Skeletal muscle tissue (tissue), 4 donors: ENCODE measurements around the gene FHOD3. TPM values are rescaled to one million over a fixed set of nuclear protein-coding genes. Genes with fewer than 3 reads are reported as not detected.

ENCODE experiments used
- H3K27ac ChIP-seq: one replicate; pipeline ENCODE4 v1.7.0; 2013; ENCODE audit warnings: mild to moderate bottlenecking, low read depth, low read length, inconsistent platforms
- H3K27me3 ChIP-seq, 3 donors: one replicate each; pipeline ENCODE4 v1.7.0; 2013; ENCODE audit warnings: low read length in 3 of 3; ENCODE audit not compliant: control insufficient read depth in 3 of 3, insufficient read depth in 3 of 3
- H3K36me3 ChIP-seq, 3 donors: one replicate each; pipeline ENCODE4 v1.7.0; 2013; ENCODE audit warnings: low read length in 3 of 3; ENCODE audit not compliant: control insufficient read depth in 3 of 3, insufficient read depth in 3 of 3
- H3K4me1 ChIP-seq, 3 donors: one replicate each; pipeline ENCODE4 v1.7.0; 2013; ENCODE audit warnings: low read length in 3 of 3, mild to moderate bottlenecking in 3 of 3; ENCODE audit not compliant: control insufficient read depth in 3 of 3, insufficient read depth in 3 of 3
- H3K4me3 ChIP-seq, 3 donors: one replicate each; pipeline ENCODE4 v1.7.0; 2013; ENCODE audit warnings: low read length in 3 of 3
- H3K9ac ChIP-seq, 3 donors: one replicate each; pipeline ENCODE4 v1.7.0; 2013; ENCODE audit warnings: low read length in 3 of 3, mild to moderate bottlenecking in 3 of 3, moderate library complexity in 2 of 3, low read depth in 1 of 3
- H3K9me3 ChIP-seq, 3 donors: one replicate each; pipeline ENCODE4 v1.7.0; 2013; ENCODE audit warnings: low read length in 3 of 3; ENCODE audit not compliant: control insufficient read depth in 3 of 3
- total RNA-seq: library from RNA; depleted of rRNA; stranded (reverse); fragments of >200 nt; gene quantifications from one replicate; pipeline ENCODE4 v1.2.3, GENCODE V29; 2014
- donor health status: Osteomylitis.

The FHOD3 gene
- 15.7 TPM for total RNA-seq

DNA sequence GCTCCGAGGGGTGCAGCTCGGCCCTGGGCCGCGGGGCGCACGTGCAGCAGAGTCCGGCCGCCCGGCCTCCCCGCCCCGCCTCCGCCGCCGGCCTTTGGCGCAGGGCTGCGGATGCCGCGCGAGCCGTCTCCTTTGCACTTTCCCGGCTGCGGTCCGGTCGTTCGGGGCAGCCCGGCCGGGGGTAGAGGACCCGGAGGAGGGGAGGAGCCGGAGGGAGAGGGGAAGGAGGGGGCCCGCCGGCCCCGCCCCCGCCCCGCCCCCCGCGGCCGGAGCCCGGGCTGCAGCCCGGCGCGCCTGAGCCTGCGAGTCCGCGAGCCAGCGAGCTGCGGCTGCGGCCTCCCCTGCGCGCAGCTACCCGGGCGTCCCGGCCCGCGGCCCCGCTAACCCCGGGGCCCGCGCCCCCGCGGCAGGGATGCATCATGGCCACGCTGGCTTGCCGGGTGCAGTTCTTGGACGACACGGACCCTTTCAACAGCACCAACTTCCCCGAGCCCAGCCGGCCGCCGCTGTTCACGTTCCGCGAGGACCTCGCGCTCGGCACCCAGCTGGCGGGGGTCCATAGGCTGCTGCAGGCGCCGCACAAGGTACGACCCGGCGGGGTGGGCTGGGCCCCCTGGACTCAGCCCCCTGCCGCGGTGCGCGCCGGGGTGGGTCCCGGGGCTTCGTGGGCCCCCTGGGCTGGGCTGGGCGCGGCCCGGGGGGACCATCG, at the start of gene FHOD3:
Gene FHOD3, plus strand, starts transcription at position 297 of the 709 bp plus-strand sequence. Its CDS starts 123 bp downstream, at position 420.
- Histone ChIP-seq H3K27ac (peak within 1 kb of the TSS; percentile 54), H3K27me3 (peaks cover 0 to 4% (median 0%) of the 10 kb centered on the region in 3 donors)

DNA sequence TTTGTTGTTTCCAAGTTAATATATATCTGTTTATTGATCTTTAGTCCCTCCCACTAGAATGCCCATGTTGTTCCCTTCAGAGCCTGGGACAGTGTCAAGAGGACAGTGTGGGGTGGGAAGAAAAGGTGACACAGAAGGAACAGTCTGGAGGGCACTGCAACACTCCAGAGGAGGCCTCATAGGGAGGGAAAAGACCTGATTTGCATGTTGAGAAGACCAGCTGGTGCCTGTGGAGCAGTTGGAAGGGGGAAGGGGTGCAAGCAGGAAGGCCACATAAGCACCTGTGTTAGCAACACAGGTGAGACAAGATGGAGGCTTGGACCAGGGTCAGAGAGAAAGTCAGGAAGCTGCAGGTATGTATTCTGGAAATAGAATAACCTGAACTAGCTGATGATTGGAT, 48.1 kb upstream of the FHOD3 start:
- Histone ChIP-seq H3K36me3 (no peaks in the 10 kb centered on the region), H3K9me3 (peaks cover 0 to 3% (median 3%) of the 10 kb centered on the region in 3 donors), H3K4me3 (no peak overlapping the region), H3K4me1 (no peaks in the 10 kb centered on the region), H3K9ac (no peak overlapping the region), H3K27me3 (no peaks in the 10 kb centered on the region), H3K27ac (no peak overlapping the region)

More for the DNA sequence above, at the start of gene FHOD3:
- peak within 1 kb of the TSS; percentile 61 to 86 (median 75) for H3K9ac ChIP-seq
- H3K4me3 ChIP-seq, result peak within 1 kb of the TSS; percentile 72 to 81 (median 76)
- H3K9me3 ChIP-seq, result no peaks in the 10 kb centered on the region
- H3K36me3 ChIP-seq, result no peaks in the 10 kb centered on the region
- H3K4me1 ChIP-seq, result peaks cover 4 to 31% (median 19%) of the 10 kb centered on the region in 3 donors

DNA sequence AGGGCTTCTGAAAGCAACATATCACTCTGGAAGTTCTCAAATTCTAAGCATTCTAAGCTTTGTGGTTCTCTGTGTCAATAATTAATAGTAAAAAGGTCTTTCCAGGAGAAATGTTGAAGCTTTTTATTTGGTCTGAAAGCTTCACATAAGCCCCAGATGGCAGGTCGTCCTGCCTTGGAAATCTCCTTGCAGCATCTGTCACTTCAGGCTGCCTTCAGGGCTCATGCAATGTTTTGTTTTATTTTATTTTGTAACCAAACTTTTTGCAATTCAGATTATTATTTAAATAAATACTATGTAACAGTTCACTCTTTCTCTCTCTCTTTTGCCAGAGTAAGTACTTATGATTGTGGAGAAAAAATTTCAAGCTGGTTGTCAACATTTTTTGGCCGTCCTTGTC, 46.7 kb upstream of the FHOD3 start:
- no peak overlapping the region for H3K27ac ChIP-seq
- H3K4me3 ChIP-seq, result no peak overlapping the region
- no peak overlapping the region for H3K9ac ChIP-seq
- no peaks in the 10 kb centered on the region for H3K36me3 ChIP-seq
- H3K27me3 ChIP-seq, result no peaks in the 10 kb centered on the region
- H3K9me3 ChIP-seq, result peaks cover 0 to 3% (median 3%) of the 10 kb centered on the region in 3 donors
- no peaks in the 10 kb centered on the region for H3K4me1 ChIP-seq

DNA sequence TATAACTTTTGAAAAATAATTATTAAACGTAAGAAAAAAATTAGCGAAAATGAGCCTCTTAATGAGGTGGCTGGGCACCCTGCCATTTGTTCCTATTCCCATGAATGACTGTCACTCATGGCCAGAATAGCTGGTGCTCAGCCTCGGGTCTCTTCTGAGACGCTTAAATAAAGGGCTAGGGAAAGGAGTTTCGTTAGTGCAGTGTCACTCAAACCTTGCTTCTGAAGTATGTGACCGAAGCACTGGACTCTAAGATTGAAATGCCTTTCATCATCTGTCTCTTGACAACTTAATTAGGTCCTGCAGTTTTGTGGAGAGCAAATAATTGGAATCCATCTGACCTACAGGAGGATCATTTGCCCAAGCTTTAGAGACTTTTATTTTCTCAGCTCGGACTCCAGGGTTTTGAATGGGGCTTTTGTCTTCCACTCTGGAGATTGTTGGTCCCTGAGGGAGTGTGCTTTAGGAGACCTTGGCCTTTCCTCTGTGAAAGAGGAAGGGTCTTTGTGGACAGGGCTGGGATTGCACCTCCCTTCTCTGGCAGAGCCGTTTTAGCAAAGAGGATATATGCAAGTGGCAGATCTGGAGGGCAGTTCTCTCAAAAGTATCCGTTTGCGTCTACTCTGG, 42.3 kb upstream of the FHOD3 start:
- Histone ChIP-seq H3K4me3 (no peak overlapping the region), H3K36me3 (no peaks in the 10 kb centered on the region), H3K4me1 (no peaks in the 10 kb centered on the region), H3K9me3 (no peaks in the 10 kb centered on the region), H3K27ac (no peak overlapping the region), H3K9ac (no peak overlapping the region), H3K27me3 (no peaks in the 10 kb centered on the region)

DNA sequence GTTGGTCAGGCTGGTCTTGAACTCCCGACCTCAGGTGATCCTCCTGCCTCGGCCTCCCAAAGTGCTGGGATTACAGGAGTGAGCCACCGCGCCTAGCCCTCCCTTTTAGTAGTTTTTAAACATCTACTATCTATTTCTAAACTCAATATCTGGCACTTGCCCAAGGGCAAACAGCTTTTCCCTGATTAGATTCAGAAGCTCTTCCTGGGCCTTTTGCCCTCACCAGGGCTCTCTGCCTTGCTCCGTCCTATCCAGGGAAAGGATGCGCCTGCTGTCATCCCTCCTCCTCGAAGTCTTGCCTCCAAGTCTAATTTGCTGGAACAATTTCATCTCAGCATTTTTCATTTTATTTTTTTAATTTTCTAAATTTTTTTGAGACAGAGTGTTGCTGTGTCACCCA, 41.4 kb upstream of the FHOD3 start:
- no peaks in the 10 kb centered on the region for H3K4me1 ChIP-seq
- no peak overlapping the region for H3K9ac ChIP-seq
- H3K27me3 ChIP-seq, result peaks cover 0 to 2% (median 0%) of the 10 kb centered on the region in 3 donors
- no peak overlapping the region for H3K27ac ChIP-seq
- H3K4me3 ChIP-seq, result no peak overlapping the region
- H3K36me3 ChIP-seq, result no peaks in the 10 kb centered on the region
- H3K9me3 ChIP-seq, result no peaks in the 10 kb centered on the region

DNA sequence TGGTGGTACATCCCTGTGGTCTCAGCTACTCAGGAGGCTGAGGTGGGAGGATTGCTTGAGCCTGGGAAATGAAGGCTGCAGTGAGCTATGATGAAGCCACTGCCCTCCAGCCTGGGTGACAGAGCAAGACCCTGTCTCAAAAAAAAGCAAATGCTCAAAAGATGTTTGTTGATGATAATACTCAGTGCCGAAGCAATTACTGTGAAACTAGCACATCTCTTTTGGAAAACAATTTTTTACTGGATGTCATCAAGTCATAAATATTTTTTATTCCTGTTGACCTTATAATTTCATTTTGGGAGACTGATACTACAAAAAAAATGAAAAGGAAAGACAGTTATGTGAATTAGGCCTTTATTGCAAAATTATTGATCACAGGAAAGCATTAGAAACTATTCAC, 34.5 kb upstream of the FHOD3 start:
- peaks cover 0 to 2% (median 0%) of the 10 kb centered on the region in 3 donors for H3K27me3 ChIP-seq

DNA sequence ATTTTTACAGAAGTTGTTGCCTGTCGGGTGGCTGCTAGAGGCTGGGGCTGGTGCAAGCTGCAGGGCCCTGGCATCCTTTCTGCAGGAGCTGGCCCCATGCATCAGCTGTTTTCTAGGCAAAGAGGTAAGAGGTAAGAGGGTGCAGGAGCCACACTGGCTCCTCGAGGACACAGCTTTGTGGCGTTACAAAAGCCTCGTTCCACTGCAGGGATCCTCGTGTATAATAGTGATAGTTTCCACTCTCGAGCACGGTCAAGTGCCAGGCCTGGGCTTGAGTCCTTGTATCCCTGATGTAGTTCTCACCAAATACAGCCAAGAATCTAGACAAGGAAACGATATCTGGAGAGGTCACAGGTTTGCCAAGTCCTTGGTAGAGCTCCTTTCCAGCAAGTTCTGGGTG, 33.2 kb upstream of the FHOD3 start:
- no peaks in the 10 kb centered on the region for H3K9me3 ChIP-seq

More for the DNA sequence above, 34.5 kb upstream of the FHOD3 start:
- no peaks in the 10 kb centered on the region for H3K4me1 ChIP-seq
- no peak overlapping the region for H3K4me3 ChIP-seq
- H3K9me3 ChIP-seq, result no peaks in the 10 kb centered on the region
- H3K27ac ChIP-seq, result no peak overlapping the region
- H3K9ac ChIP-seq, result no peak overlapping the region
- no peaks in the 10 kb centered on the region for H3K36me3 ChIP-seq

DNA sequence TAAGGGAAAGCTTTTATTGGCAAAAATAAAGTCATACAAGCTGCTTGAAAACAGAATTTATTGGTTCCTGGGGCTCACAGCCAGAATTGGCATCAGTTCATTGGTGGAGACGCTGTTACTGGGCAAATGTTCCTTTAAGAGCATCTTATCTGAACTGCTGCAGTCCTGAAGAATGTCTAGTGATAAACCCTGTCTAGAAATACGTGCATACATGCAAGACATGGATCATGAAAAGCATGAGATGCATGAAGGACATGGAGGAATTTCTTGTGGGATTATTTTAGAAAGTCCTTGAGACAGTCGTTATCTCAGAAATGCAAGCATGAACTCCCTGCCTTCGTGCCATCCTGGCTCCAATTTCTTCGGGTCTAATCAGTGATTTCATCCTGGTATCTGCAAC, 32.5 kb upstream of the FHOD3 start:
- no peak overlapping the region for H3K4me3 ChIP-seq
- no peaks in the 10 kb centered on the region for H3K9me3 ChIP-seq
- no peaks in the 10 kb centered on the region for H3K4me1 ChIP-seq
- H3K36me3 ChIP-seq, result no peaks in the 10 kb centered on the region
- H3K27me3 ChIP-seq, result peaks cover 0 to 2% (median 0%) of the 10 kb centered on the region in 3 donors
- H3K27ac ChIP-seq, result no peak overlapping the region
- H3K9ac ChIP-seq, result no peak overlapping the region

More for the DNA sequence above, 33.2 kb upstream of the FHOD3 start:
- Histone ChIP-seq H3K27me3 (peaks cover 0 to 2% (median 0%) of the 10 kb centered on the region in 3 donors), H3K4me1 (no peaks in the 10 kb centered on the region), H3K4me3 (no peak overlapping the region), H3K27ac (no peak overlapping the region), H3K9ac (no peak overlapping the region), H3K36me3 (no peaks in the 10 kb centered on the region)

DNA sequence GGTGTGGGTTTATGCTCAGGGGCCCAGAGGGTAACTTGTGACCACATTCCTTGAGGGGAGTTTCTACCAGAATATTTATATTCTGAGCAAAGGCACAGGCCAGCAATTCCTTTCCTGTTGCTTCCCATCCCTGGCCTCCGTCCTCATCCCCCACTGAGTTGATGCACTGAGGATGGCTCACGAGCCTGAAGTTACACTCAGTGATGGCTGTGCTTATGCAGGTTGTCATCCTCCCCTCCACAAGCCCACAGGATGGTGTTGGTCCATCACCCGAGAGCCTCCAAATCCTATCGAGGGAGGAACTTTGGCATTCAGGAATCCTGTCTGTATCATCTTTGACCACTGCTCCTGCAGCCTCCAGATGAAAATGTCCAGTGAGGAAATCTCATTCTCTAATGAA, 28.4 kb upstream of the FHOD3 start:
- H3K4me3 ChIP-seq, result no peak overlapping the region
- no peak overlapping the region for H3K9ac ChIP-seq
- no peaks in the 10 kb centered on the region for H3K4me1 ChIP-seq
- H3K27ac ChIP-seq, result no peak overlapping the region
- H3K36me3 ChIP-seq, result no peaks in the 10 kb centered on the region
- H3K9me3 ChIP-seq, result no peaks in the 10 kb centered on the region
- no peaks in the 10 kb centered on the region for H3K27me3 ChIP-seq

DNA sequence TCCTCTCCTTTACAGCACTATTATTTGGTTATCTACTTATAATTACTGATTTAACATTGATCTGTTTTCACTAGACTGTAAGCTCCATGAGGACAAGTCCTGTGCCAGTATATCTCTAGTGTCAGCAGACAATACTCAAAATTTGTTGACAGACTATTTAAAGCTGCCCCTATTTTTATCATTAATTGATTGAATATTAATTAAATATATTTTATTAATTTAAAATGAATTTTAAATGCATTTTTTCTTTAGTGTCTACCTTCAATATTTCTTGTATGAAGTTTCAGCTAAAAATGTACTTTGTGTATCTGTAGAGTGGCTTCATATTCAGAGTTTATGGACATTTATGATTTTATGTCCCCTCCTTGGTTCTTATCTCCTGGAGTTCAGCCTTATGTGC, 26.4 kb upstream of the FHOD3 start:
- Histone ChIP-seq H3K9me3 (no peaks in the 10 kb centered on the region), H3K36me3 (no peaks in the 10 kb centered on the region), H3K27ac (no peak overlapping the region), H3K4me1 (no peaks in the 10 kb centered on the region), H3K27me3 (no peaks in the 10 kb centered on the region), H3K9ac (no peak overlapping the region), H3K4me3 (no peak overlapping the region)
